ENCODE data around the gene BID. TPM values are rescaled to one million over a fixed set of nuclear protein-coding genes. Genes with fewer than 3 reads are reported as not detected.

Gene BID
- total RNA-seq, 1 donor from 2014 or later, result 15.9 TPM

- no peak for DNase-seq (ENCODE audit: low spot score)
- Mint-ChIP-seq H3K27ac (ENCODE audit: unreplicated experiment) (peak overlapping the region; percentile 22), H3K4me1 (ENCODE audit: low read depth) (peaks cover 22% of the 10 kb centered on the region), H3K36me3 (ENCODE audit: low read depth) (no peaks in the 10 kb centered on the region), H3K9me3 (ENCODE audit: low read depth) (no peaks in the 10 kb centered on the region), H3K4me3 (ENCODE audit: unreplicated experiment) (no peak overlapping the region), H3K27me3 (ENCODE audit: low read depth) (no peaks in the 10 kb centered on the region)
- no peak for TF ChIP-seq CTCF (IDR thresholded peaks at IDR 0.05)
Observed at GRCh38 chr22:17782621-17783020, 8.4 kb upstream of the BID start.

- H3K27me3 Mint-ChIP-seq (ENCODE audit: low read depth), result no peaks in the 10 kb centered on the region
- H3K27ac Mint-ChIP-seq (ENCODE audit: unreplicated experiment), result peak overlapping the region; percentile 74
- DNase-seq (ENCODE audit: low spot score), result no peak
- no peaks in the 10 kb centered on the region for H3K36me3 Mint-ChIP-seq (ENCODE audit: low read depth)
- H3K4me1 Mint-ChIP-seq (ENCODE audit: low read depth), result peaks cover 22% of the 10 kb centered on the region
- no peaks in the 10 kb centered on the region for H3K9me3 Mint-ChIP-seq (ENCODE audit: low read depth)
- no peak for TF ChIP-seq CTCF (IDR thresholded peaks at IDR 0.05)
- no peak overlapping the region for H3K4me3 Mint-ChIP-seq (ENCODE audit: unreplicated experiment)
Observed at GRCh38 chr22:17782158-17782557, 7.9 kb upstream of the BID start.

GRCh38 chr22:17781319-17782031, 7.2 kb upstream of the BID start:
- Mint-ChIP-seq H3K27me3 (ENCODE audit: low read depth) (no peaks in the 10 kb centered on the region), H3K9me3 (ENCODE audit: low read depth) (no peaks in the 10 kb centered on the region), H3K27ac (ENCODE audit: unreplicated experiment) (peak overlapping the region; percentile 74), H3K4me1 (ENCODE audit: low read depth) (peaks cover 22% of the 10 kb centered on the region), H3K36me3 (ENCODE audit: low read depth) (no peaks in the 10 kb centered on the region), H3K4me3 (ENCODE audit: unreplicated experiment) (no peak overlapping the region)
- no peak for TF ChIP-seq CTCF (IDR thresholded peaks at IDR 0.05)
- no peak for DNase-seq (ENCODE audit: low spot score)

GRCh38 chr22:17780741-17781318, 6.6 kb upstream of the BID start:
- DNase-seq (ENCODE audit: low spot score), result no peak
- Mint-ChIP-seq H3K4me3 (ENCODE audit: unreplicated experiment) (no peak overlapping the region), H3K27ac (ENCODE audit: unreplicated experiment) (no peak overlapping the region), H3K9me3 (ENCODE audit: low read depth) (no peaks in the 10 kb centered on the region), H3K36me3 (ENCODE audit: low read depth) (no peaks in the 10 kb centered on the region), H3K27me3 (ENCODE audit: low read depth) (no peaks in the 10 kb centered on the region), H3K4me1 (ENCODE audit: low read depth) (peaks cover 22% of the 10 kb centered on the region)
- no peak for TF ChIP-seq CTCF (IDR thresholded peaks at IDR 0.05)

GRCh38 chr22:17780116-17780740, 6.0 kb upstream of the BID start:
- DNase-seq (ENCODE audit: low spot score), result no peak
- H3K4me1 Mint-ChIP-seq (ENCODE audit: low read depth), result peaks cover 22% of the 10 kb centered on the region
- no peaks in the 10 kb centered on the region for H3K27me3 Mint-ChIP-seq (ENCODE audit: low read depth)

More at GRCh38 chr22:17780116-17780740, 6.0 kb upstream of the BID start:
- Mint-ChIP-seq H3K36me3 (ENCODE audit: low read depth) (no peaks in the 10 kb centered on the region), H3K27ac (ENCODE audit: unreplicated experiment) (no peak overlapping the region), H3K4me3 (ENCODE audit: unreplicated experiment) (no peak overlapping the region), H3K9me3 (ENCODE audit: low read depth) (no peaks in the 10 kb centered on the region)
- TF ChIP-seq CTCF (IDR thresholded peaks at IDR 0.05), result no peak
